ENCODE data around the gene RHD. TPM values are rescaled to one million over a fixed set of nuclear protein-coding genes. Genes with fewer than 3 reads are reported as not detected.
"Not testable (repeated sequence)": the region's sequence is repeated elsewhere in the genome, so short reads cannot be mapped to it uniquely, and the experiment has no call there.

RHD gene
- total RNA-seq, 6 experiments from 2014 or later, result 0.22 to 0.58 (median 0.51) TPM; not detected in 3

DNA sequence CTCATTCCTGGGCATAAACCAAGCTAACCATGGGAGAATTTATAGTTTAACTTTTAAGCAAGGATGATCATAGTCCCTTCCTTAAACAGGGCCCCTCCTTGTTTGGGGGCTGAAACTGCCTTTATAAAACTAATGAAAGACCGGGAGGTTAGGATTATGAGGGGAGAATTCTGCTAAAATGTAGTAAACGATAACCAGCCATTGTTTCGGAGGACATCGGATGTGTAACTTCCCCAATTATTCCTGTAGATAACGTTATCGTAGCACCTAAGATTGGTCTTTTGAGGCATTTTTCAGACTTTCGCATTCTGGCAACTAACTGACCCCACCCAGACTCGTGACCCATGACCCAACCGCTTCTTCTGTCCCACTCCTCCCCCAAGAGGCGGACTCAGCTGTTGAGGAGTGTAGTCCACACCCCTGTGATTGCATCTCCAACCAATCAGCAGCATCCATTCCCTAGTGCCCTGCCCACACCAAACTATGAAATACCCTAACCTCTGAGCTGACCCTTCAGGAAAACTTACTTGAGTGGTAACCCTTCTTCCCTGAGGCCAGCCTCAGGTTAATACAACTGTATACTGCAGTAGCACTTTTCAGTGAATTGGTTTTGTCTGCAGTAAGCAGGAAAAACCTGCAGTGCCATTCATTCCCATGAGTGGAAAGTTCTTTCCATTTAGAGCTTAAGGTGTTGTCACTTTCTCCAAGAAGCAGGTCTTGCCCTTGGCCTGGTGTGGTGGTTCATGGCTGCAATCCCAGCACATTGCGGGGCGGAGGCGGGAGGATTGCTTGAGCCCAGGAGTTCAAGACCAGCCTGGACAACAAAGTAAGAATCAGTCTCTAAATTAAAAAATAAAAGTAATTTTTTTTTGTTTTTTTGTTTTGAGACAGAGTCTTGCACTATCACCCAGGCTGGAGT, 39.2 kb upstream of the RHD start:
- intact Hi-C loops (cut with DNase I), result no loop called here
- peak; percentile 83 to 89 (median 86) for DNase-seq
- peak; percentile 91 to 96 (median 93) for ATAC-seq
- Histone ChIP-seq H3K27ac (peak overlapping the region; percentile 86 to 91 (median 86)), H3K9me3 (no peaks in the 10 kb centered on the region), H3K27me3 (no peaks in the 10 kb centered on the region), H3K36me3 (peaks cover 0 to 27% (median 6%) of the 10 kb centered on the region in 4 donors), H3K4me3 (peak overlapping the region; percentile 73 to 96 (median 95)), H3K4me1 (peaks cover 0 to 10% (median 0%) of the 10 kb centered on the region in 4 donors)
- no peak for TF ChIP-seq POLR2A (IDR thresholded peaks at IDR 0.05)
- TF ChIP-seq, protein P1, sequence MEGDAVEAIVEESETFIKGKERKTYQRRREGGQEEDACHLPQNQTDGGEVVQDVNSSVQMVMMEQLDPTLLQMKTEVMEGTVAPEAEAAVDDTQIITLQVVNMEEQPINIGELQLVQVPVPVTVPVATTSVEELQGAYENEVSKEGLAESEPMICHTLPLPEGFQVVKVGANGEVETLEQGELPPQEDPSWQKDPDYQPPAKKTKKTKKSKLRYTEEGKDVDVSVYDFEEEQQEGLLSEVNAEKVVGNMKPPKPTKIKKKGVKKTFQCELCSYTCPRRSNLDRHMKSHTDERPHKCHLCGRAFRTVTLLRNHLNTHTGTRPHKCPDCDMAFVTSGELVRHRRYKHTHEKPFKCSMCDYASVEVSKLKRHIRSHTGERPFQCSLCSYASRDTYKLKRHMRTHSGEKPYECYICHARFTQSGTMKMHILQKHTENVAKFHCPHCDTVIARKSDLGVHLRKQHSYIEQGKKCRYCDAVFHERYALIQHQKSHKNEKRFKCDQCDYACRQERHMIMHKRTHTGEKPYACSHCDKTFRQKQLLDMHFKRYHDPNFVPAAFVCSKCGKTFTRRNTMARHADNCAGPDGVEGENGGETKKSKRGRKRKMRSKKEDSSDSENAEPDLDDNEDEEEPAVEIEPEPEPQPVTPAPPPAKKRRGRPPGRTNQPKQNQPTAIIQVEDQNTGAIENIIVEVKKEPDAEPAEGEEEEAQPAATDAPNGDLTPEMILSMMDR (IDR thresholded peaks at IDR 0.05), result no peak
- 23% methylated on average over 13 of the region's 13 CpGs for WGBS (ENCODE audit: insufficient coverage, low coverage, low lambda C conversion rate, missing lambda C conversion rate)

- H3K27me3 ChIP-seq; ATAC-seq; DNase-seq; H3K36me3 ChIP-seq; H3K27ac ChIP-seq; H3K9me3 ChIP-seq; intact Hi-C loops (cut with DNase I); H3K4me3 ChIP-seq: not testable (repeated sequence)
- H3K4me1 ChIP-seq, result peaks cover 0 to 20% (median 1%) of the 10 kb centered on the region in 4 donors
- 94% methylated on average over 10 of the region's 10 CpGs for WGBS (ENCODE audit: insufficient coverage, low coverage, low lambda C conversion rate, missing lambda C conversion rate)
Measured at GRCh38 chr1:25235411-25235810, 36.9 kb upstream of the RHD start.

GRCh38 chr1:25236261-25236660, 36.0 kb upstream of the RHD start:
- peaks cover 0 to 23% (median 6%) of the 10 kb centered on the region in 4 donors for H3K4me1 ChIP-seq
- DNase-seq; H3K4me3 ChIP-seq; ATAC-seq; H3K36me3 ChIP-seq; H3K27ac ChIP-seq; intact Hi-C loops (cut with DNase I); H3K9me3 ChIP-seq; H3K27me3 ChIP-seq: not testable (repeated sequence)
- WGBS (ENCODE audit: insufficient coverage, low coverage, low lambda C conversion rate, missing lambda C conversion rate), result 76% methylated on average over 4 of the region's 7 CpGs

- WGBS (ENCODE audit: insufficient coverage, low coverage, low lambda C conversion rate, missing lambda C conversion rate), result 93% methylated on average over 9 of the region's 11 CpGs
- Histone ChIP-seq H3K27ac (no peak overlapping the region), H3K4me1 (peaks cover 0 to 19% (median 6%) of the 10 kb centered on the region in 4 donors), H3K27me3 (no peaks in the 10 kb centered on the region), H3K36me3 (peaks cover 0 to 20% (median 9%) of the 10 kb centered on the region in 4 donors), H3K9me3 (no peaks in the 10 kb centered on the region), H3K4me3 (no peak overlapping the region)
- DNase-seq (no peak), ATAC-seq (no peak)
- intact Hi-C loops (cut with DNase I), result no loop called here
- no peak for TF ChIP-seq POLR2A (IDR thresholded peaks at IDR 0.05)
- TF ChIP-seq, protein P1 (IDR thresholded peaks at IDR 0.05), result no peak
Measured at GRCh38 chr1:25238046-25238445, 34.3 kb upstream of the RHD start.

DNA sequence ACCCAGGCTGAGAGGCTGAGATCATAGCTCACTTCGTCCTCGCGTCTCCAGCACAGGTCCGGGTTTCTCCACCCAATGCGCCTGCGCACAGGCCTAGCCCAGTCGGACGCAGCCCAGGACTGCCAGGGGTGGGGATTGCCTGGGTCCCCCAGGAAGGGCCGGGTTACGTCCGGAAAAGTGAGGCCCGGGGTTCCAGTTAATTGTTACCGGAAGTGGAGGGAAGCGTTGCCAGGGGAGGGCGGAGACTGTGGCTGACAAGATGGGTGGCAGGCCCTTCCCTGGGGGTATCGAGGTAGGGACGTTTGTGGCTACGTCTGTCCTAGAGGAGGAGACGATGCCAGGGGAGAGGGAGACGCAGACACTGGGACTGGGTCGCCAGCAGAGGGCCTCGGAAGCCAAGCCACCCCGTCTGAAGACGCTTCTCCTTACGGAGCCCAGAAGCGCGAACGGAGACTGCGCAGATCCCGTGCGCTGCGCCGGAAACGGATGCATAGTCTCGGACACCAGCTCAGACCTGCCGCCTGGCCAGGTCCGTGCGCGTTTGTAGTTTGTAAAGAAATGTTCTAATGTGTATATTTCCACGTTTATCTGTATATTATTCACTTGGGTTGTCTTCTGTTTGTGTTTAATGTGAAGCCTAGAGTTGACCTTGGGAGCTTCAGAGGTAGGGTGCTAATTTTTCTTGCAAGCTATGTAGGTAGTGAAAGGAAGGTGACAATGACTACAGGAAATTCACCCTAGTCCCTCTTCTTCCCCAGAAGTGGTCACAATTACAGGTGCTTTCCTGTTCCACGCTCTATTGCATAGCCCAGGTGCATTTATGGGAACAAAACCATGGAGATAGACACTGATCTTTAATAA, 32.4 kb upstream of the RHD start:
- intact Hi-C loops (cut with DNase I), result no loop called here
- Histone ChIP-seq H3K36me3 (peaks cover 3 to 38% (median 23%) of the 10 kb centered on the region in 4 donors), H3K27me3 (no peaks in the 10 kb centered on the region), H3K4me1 (peaks cover 0 to 24% (median 11%) of the 10 kb centered on the region in 4 donors), H3K27ac (peak overlapping the region; percentile 81 to 86 (median 81)), H3K4me3 (peak overlapping the region; percentile 52 to 64 (median 64)), H3K9me3 (no peaks in the 10 kb centered on the region)
- WGBS (ENCODE audit: insufficient coverage, low coverage, low lambda C conversion rate, missing lambda C conversion rate), result under 1% methylated on average over 35 of the region's 41 CpGs
- TF ChIP-seq POLR2A (IDR thresholded peaks at IDR 0.05), result peak; percentile 64
- TF ChIP-seq, protein P1 (IDR thresholded peaks at IDR 0.05), result peak; percentile 44 to 51 (median 46)
- peak; percentile 94 to 96 (median 96) for DNase-seq
- ATAC-seq, result peak; percentile 90 to 96 (median 92)

All from right lobe of liver (tissue), 6 donors.